Glutamatergic neuron (in vitro differentiated cells): Measurements from ENCODE around the gene DOCK11. TPM values are rescaled to one million over a fixed set of nuclear protein-coding genes. Genes with fewer than 3 reads are reported as not detected.

Source experiments
- DNase-seq: peaks from one replicate; pipeline ENCODE4 v3.0.0; 2022
- H3K27ac Mint-ChIP-seq: one replicate; pipeline ENCODE4 v1.8.0; 2020; ENCODE audit warnings: mild to moderate bottlenecking, mixed read lengths, inconsistent platforms; ENCODE audit not compliant: unreplicated experiment
- H3K27me3 Mint-ChIP-seq: one replicate; pipeline ENCODE4 v1.8.0; 2020; ENCODE audit warnings: mild to moderate bottlenecking, moderate library complexity, mixed read lengths, inconsistent platforms; ENCODE audit not compliant: unreplicated experiment
- H3K36me3 Mint-ChIP-seq: one replicate; pipeline ENCODE4 v1.8.0; 2020; ENCODE audit warnings: mild to moderate bottlenecking, mixed read lengths, inconsistent platforms; ENCODE audit not compliant: unreplicated experiment
- H3K4me1 Mint-ChIP-seq: one replicate; pipeline ENCODE4 v1.8.0; 2020; ENCODE audit warnings: mild to moderate bottlenecking, low read depth, mixed read lengths, inconsistent platforms; ENCODE audit not compliant: unreplicated experiment
- H3K4me3 Mint-ChIP-seq: one replicate; pipeline ENCODE4 v1.8.0; 2020; ENCODE audit warnings: mild to moderate bottlenecking, mixed read lengths, inconsistent platforms; ENCODE audit not compliant: unreplicated experiment
- H3K9me3 Mint-ChIP-seq: one replicate; pipeline ENCODE4 v1.8.0; 2020; ENCODE audit warnings: mild to moderate bottlenecking, moderate library complexity, mixed read lengths, inconsistent platforms; ENCODE audit not compliant: unreplicated experiment
- total RNA-seq: library from RNA; stranded (reverse); fragmentation: NEBNext Ultra II Directional; extraction: Animal tissue kit (Norgen Biotek cat#: 25700); gene quantifications from one replicate; pipeline ENCODE4 v1.2.1, GENCODE V29; 2021; ENCODE audit not compliant: unreplicated experiment
- TF ChIP-seq, protein P1 (sequence below): fragments of 200-600 bp; sonication (generic); IDR thresholded peaks from one replicate; pipeline ENCODE4 v1.5.0; 2021; ENCODE audit not compliant: partially characterized antibody, unreplicated experiment

DOCK11 gene
- total RNA-seq, 1 donor from 2014 or later: 53.1 TPM

DNA sequence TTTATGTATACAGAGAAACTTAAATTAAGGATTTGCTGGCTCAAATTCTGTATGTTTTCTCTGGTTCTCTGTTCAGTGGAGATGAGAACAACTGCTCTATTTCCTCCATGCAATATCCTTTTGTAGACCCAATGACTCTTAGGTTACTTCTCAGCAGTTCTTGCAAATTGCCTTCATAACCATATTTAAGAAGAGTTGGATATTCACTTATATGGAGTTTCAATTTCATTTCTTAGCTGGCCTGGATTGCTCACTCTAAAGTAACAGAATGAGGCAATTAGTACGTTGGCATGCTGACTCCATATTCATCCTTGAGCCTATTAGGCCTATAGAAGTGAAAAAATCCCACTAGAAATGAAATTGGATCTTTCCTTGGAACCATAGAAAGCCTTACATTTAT, 93.6 kb downstream of the DOCK11 start:
- no peaks in the 10 kb centered on the region for H3K27me3 Mint-ChIP-seq
- H3K4me1 Mint-ChIP-seq: no peaks in the 10 kb centered on the region
- no peak overlapping the region for H3K4me3 Mint-ChIP-seq
- no peak overlapping the region for H3K27ac Mint-ChIP-seq
- no peak for DNase-seq
- H3K9me3 Mint-ChIP-seq: no peaks in the 10 kb centered on the region
- TF ChIP-seq, protein P1, sequence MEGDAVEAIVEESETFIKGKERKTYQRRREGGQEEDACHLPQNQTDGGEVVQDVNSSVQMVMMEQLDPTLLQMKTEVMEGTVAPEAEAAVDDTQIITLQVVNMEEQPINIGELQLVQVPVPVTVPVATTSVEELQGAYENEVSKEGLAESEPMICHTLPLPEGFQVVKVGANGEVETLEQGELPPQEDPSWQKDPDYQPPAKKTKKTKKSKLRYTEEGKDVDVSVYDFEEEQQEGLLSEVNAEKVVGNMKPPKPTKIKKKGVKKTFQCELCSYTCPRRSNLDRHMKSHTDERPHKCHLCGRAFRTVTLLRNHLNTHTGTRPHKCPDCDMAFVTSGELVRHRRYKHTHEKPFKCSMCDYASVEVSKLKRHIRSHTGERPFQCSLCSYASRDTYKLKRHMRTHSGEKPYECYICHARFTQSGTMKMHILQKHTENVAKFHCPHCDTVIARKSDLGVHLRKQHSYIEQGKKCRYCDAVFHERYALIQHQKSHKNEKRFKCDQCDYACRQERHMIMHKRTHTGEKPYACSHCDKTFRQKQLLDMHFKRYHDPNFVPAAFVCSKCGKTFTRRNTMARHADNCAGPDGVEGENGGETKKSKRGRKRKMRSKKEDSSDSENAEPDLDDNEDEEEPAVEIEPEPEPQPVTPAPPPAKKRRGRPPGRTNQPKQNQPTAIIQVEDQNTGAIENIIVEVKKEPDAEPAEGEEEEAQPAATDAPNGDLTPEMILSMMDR: no peak
- H3K36me3 Mint-ChIP-seq: peaks cover 5% of the 10 kb centered on the region

DNA sequence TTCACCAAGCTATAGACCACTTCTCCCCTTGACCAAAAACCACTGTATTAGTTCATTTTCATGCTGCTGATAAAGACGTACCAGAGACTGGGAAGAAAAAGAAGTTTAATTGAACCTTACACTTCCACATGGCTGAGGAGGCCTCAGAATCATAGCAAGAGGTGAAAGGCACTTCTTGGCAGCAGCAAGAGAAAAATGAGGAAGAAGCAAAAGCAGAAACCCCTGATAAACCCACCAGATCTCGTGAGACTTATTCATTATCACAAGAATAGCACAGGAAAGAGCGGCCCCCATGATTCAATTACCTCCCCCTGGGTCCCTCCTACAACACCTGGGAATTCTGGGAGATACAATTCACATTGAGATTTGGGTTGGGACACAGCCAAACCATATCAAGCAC, 97.8 kb downstream of the DOCK11 start:
- Mint-ChIP-seq H3K27me3 (no peaks in the 10 kb centered on the region), H3K9me3 (peaks cover 3% of the 10 kb centered on the region), H3K36me3 (no peaks in the 10 kb centered on the region), H3K4me3 (no peak overlapping the region), H3K27ac (no peak overlapping the region), H3K4me1 (peaks cover 6% of the 10 kb centered on the region)
- no peak for DNase-seq
- TF ChIP-seq, protein P1: no peak

DNA sequence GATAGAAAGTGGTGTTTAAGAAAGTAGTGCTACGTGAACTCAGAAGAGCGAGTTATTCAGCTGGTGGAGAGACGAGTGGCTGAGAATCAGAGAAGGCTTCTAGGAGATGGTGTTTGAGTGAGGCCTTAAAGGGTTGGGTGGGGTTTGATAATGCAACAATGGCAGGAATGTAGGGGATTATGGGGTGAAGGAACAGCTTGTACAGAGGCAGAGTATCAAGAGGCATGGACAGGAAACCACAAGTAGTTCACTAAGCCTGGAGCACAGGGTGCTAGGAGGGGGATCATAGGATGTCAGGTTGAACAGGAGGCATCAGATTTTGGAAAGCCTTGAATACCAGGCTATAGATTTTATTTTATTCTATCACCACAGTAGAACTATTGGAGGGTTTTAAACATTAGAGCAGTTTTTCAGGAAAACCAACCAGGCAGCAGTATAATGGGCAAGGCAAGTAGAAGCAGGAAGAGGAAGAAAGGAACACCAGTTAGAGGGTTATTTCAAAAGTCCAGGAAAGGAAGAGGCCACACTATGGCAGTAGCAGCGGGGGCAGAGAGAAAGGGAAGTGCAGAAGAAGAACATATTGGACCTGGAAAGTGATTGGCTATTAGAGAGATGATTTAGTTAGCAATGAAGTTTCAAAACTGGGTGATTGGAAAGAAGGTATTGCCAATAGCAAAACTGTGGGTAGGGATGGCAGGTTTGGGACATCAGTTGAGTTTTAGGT, 99.2 kb downstream of the DOCK11 start:
- Mint-ChIP-seq H3K36me3 (no peaks in the 10 kb centered on the region), H3K9me3 (peaks cover 3% of the 10 kb centered on the region), H3K4me1 (peaks cover 12% of the 10 kb centered on the region), H3K27me3 (no peaks in the 10 kb centered on the region), H3K27ac (no peak overlapping the region), H3K4me3 (no peak overlapping the region)
- no peak for DNase-seq
- TF ChIP-seq, protein P1: no peak

DNA sequence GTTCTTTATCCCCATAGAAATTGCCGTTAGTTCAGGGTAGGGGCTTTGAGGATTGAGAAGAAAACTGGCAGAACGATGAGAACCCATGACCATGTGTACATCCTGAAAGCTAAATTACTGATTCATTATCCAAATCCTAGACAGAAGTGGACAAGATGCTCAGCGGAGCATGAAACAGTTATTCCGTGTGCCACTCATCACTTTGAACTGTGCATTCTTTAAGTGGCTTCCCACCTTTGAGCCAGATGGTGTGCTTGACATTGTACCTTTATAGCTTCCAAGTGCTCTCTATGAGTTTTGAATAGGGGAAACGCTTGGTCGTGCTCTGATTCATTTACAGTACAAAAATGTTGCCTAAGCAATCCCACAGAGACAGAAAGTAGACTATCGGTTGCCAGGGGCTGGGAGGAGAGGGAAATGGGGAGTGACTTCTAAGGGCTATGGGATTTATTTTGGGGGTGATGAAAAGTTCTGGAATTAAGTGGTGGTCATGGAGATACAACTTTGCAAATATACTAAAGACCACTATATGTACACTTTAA, 100.0 kb downstream of the DOCK11 start:
- H3K4me1 Mint-ChIP-seq: peaks cover 12% of the 10 kb centered on the region
- H3K27ac Mint-ChIP-seq: no peak overlapping the region
- H3K9me3 Mint-ChIP-seq: peaks cover 3% of the 10 kb centered on the region
- no peaks in the 10 kb centered on the region for H3K36me3 Mint-ChIP-seq
- TF ChIP-seq, protein P1: no peak
- no peak overlapping the region for H3K4me3 Mint-ChIP-seq
- no peak for DNase-seq
- H3K27me3 Mint-ChIP-seq: no peaks in the 10 kb centered on the region

DNA sequence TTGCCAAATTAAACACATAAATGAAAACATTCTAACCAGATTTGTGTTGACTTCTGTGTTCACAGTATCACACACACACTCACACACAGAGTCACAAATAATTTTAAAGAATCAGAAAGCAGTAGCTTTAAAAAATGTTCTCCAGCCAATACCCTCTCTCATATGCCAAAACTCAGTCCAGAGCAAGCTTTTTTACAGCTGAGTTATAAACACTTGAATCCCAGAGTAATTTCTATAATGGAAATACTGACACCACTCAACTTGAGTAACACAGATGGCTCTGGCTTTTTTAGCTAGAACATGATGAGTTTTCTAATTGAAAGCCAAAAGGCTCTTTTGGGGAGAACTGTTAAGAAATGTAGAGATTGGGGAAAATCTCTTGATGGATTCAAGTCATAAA, 100.8 kb downstream of the DOCK11 start:
- H3K4me1 Mint-ChIP-seq: peaks cover 12% of the 10 kb centered on the region
- no peak overlapping the region for H3K27ac Mint-ChIP-seq
- no peak overlapping the region for H3K4me3 Mint-ChIP-seq
- no peaks in the 10 kb centered on the region for H3K36me3 Mint-ChIP-seq
- peaks cover 3% of the 10 kb centered on the region for H3K9me3 Mint-ChIP-seq
- DNase-seq: no peak
- H3K27me3 Mint-ChIP-seq: no peaks in the 10 kb centered on the region
- TF ChIP-seq, protein P1: no peak
